Activated naive CD8-positive, alpha-beta T cell treated with anti-CD3 and anti-CD28 coated beads, Interleukin-2, amount 50 U/mL, for 24 hours (primary cell): Measurements from ENCODE around the gene DNER.
"Not testable (repeated sequence)": the region's sequence is repeated elsewhere in the genome, so short reads cannot be mapped to it uniquely, and the experiment has no call there.

ENCODE experiments used
- ATAC-seq: fragments of 150-1000 bp; cut with Tn5 transposase; one replicate; pipeline ENCODE4 v1.10.0; 2021
- DNase-seq: peaks from one replicate; pipeline ENCODE4 v3.0.0; 2021
- H3K27ac Mint-ChIP-seq: one replicate; pipeline ENCODE4 v1.8.0; 2021; ENCODE audit warnings: mild to moderate bottlenecking, mixed read lengths
- H3K27me3 Mint-ChIP-seq: one replicate; pipeline ENCODE4 v1.8.0; 2021; ENCODE audit warnings: mixed read lengths
- H3K36me3 Mint-ChIP-seq: one replicate; pipeline ENCODE4 v1.8.0; 2021; ENCODE audit warnings: low read depth, mixed read lengths
- H3K4me1 Mint-ChIP-seq: one replicate; pipeline ENCODE4 v1.8.0; 2021; ENCODE audit warnings: mixed read lengths
- H3K4me3 Mint-ChIP-seq: one replicate; pipeline ENCODE4 v1.8.0; 2021; ENCODE audit warnings: mild to moderate bottlenecking, moderate library complexity, mixed read lengths
- H3K9me3 Mint-ChIP-seq: one replicate; pipeline ENCODE4 v1.8.0; 2021; ENCODE audit warnings: mixed read lengths

The DNER gene

GRCh38 chr2:229408962-229409361, 305.4 kb downstream of the DNER start:
- no peak for DNase-seq
- H3K4me1 Mint-ChIP-seq: no peaks in the 10 kb centered on the region
- no peaks in the 10 kb centered on the region for H3K36me3 Mint-ChIP-seq
- no peak for ATAC-seq
- H3K9me3 Mint-ChIP-seq: no peaks in the 10 kb centered on the region
- no peak overlapping the region for H3K27ac Mint-ChIP-seq
- no peak overlapping the region for H3K4me3 Mint-ChIP-seq
- H3K27me3 Mint-ChIP-seq: peaks cover 2% of the 10 kb centered on the region

- H3K4me1 Mint-ChIP-seq: no peaks in the 10 kb centered on the region
- no peak overlapping the region for H3K4me3 Mint-ChIP-seq
- no peaks in the 10 kb centered on the region for H3K9me3 Mint-ChIP-seq
- ATAC-seq (no peak), DNase-seq (no peak)
- H3K36me3 Mint-ChIP-seq: no peaks in the 10 kb centered on the region
- no peak overlapping the region for H3K27ac Mint-ChIP-seq
- H3K27me3 Mint-ChIP-seq: peaks cover 2% of the 10 kb centered on the region
Observed at GRCh38 chr2:229408356-229408755, 306.0 kb downstream of the DNER start.

GRCh38 chr2:229407170-229407569, 307.2 kb downstream of the DNER start:
- H3K27ac Mint-ChIP-seq: no peak overlapping the region
- H3K4me1 Mint-ChIP-seq: no peaks in the 10 kb centered on the region
- no peak for DNase-seq
- H3K4me3 Mint-ChIP-seq: no peak overlapping the region
- no peaks in the 10 kb centered on the region for H3K36me3 Mint-ChIP-seq
- peaks cover 2% of the 10 kb centered on the region for H3K27me3 Mint-ChIP-seq
- ATAC-seq: no peak
- H3K9me3 Mint-ChIP-seq: no peaks in the 10 kb centered on the region

- H3K27ac Mint-ChIP-seq: no peak overlapping the region
- no peaks in the 10 kb centered on the region for H3K4me1 Mint-ChIP-seq
- no peaks in the 10 kb centered on the region for H3K9me3 Mint-ChIP-seq
- H3K4me3 Mint-ChIP-seq: no peak overlapping the region
- DNase-seq: no peak
- ATAC-seq: no peak
- peaks cover 2% of the 10 kb centered on the region for H3K27me3 Mint-ChIP-seq
- no peaks in the 10 kb centered on the region for H3K36me3 Mint-ChIP-seq
Observed at GRCh38 chr2:229405796-229406195, 308.6 kb downstream of the DNER start.

GRCh38 chr2:229403296-229403695, 311.1 kb downstream of the DNER start:
- Mint-ChIP-seq H3K4me1 (no peaks in the 10 kb centered on the region), H3K4me3 (no peak overlapping the region), H3K36me3 (no peaks in the 10 kb centered on the region), H3K9me3 (no peaks in the 10 kb centered on the region), H3K27ac (no peak overlapping the region), H3K27me3 (peaks cover 2% of the 10 kb centered on the region)
- no peak for DNase-seq
- no peak for ATAC-seq

GRCh38 chr2:229401171-229401865, 313.0 kb downstream of the DNER start:
- H3K27me3 Mint-ChIP-seq: no peaks in the 10 kb centered on the region
- H3K4me1 Mint-ChIP-seq: no peaks in the 10 kb centered on the region
- DNase-seq: no peak
- H3K9me3 Mint-ChIP-seq: peaks cover 6% of the 10 kb centered on the region
- no peak overlapping the region for H3K27ac Mint-ChIP-seq
- ATAC-seq: no peak
- H3K36me3 Mint-ChIP-seq: no peaks in the 10 kb centered on the region
- no peak overlapping the region for H3K4me3 Mint-ChIP-seq

- DNase-seq (no peak), ATAC-seq (no peak)
- H3K27me3 Mint-ChIP-seq: no peaks in the 10 kb centered on the region
- no peaks in the 10 kb centered on the region for H3K4me1 Mint-ChIP-seq
- no peaks in the 10 kb centered on the region for H3K36me3 Mint-ChIP-seq
- no peak overlapping the region for H3K4me3 Mint-ChIP-seq
- no peak overlapping the region for H3K27ac Mint-ChIP-seq
- peaks cover 16% of the 10 kb centered on the region for H3K9me3 Mint-ChIP-seq
Observed at GRCh38 chr2:229393926-229394325, 320.4 kb downstream of the DNER start.

- H3K27ac Mint-ChIP-seq: no peak overlapping the region
Observed at GRCh38 chr2:229392196-229392595, 322.2 kb downstream of the DNER start.

GRCh38 chr2:229388731-229389130, 325.6 kb downstream of the DNER start:
- no peak for DNase-seq
- Mint-ChIP-seq H3K36me3 (no peaks in the 10 kb centered on the region), H3K4me1 (no peaks in the 10 kb centered on the region), H3K27ac (no peak overlapping the region), H3K4me3 (no peak overlapping the region), H3K9me3 (peaks cover 9% of the 10 kb centered on the region), H3K27me3 (no peaks in the 10 kb centered on the region)
- ATAC-seq: no peak

More at GRCh38 chr2:229392196-229392595, 322.2 kb downstream of the DNER start:
- Mint-ChIP-seq H3K27me3 (no peaks in the 10 kb centered on the region), H3K36me3 (no peaks in the 10 kb centered on the region), H3K4me1 (no peaks in the 10 kb centered on the region), H3K4me3 (no peak overlapping the region), H3K9me3 (peaks cover 10% of the 10 kb centered on the region)
- no peak for ATAC-seq
- DNase-seq: no peak

- Mint-ChIP-seq H3K4me3 (no peak overlapping the region), H3K27me3 (no peaks in the 10 kb centered on the region), H3K36me3 (no peaks in the 10 kb centered on the region), H3K9me3 (peaks cover 8% of the 10 kb centered on the region), H3K27ac (no peak overlapping the region), H3K4me1 (no peaks in the 10 kb centered on the region)
- no peak for DNase-seq
- ATAC-seq: no peak
Observed at GRCh38 chr2:229387866-229388265, 326.5 kb downstream of the DNER start.

GRCh38 chr2:229380101-229380625, 334.2 kb downstream of the DNER start:
- no peaks in the 10 kb centered on the region for H3K9me3 Mint-ChIP-seq
- H3K27ac Mint-ChIP-seq: no peak overlapping the region
- H3K4me1 Mint-ChIP-seq: no peaks in the 10 kb centered on the region
- no peak for DNase-seq
- no peak for ATAC-seq
- H3K4me3 Mint-ChIP-seq: no peak overlapping the region
- no peaks in the 10 kb centered on the region for H3K27me3 Mint-ChIP-seq
- no peaks in the 10 kb centered on the region for H3K36me3 Mint-ChIP-seq

GRCh38 chr2:229378386-229378785, 336.0 kb downstream of the DNER start:
- no peak overlapping the region for H3K4me3 Mint-ChIP-seq
- H3K9me3 Mint-ChIP-seq: no peaks in the 10 kb centered on the region
- H3K27me3 Mint-ChIP-seq: no peaks in the 10 kb centered on the region
- no peak overlapping the region for H3K27ac Mint-ChIP-seq
- H3K36me3 Mint-ChIP-seq: no peaks in the 10 kb centered on the region
- no peaks in the 10 kb centered on the region for H3K4me1 Mint-ChIP-seq
- DNase-seq: no peak
- ATAC-seq: no peak

GRCh38 chr2:229376866-229377265, 337.5 kb downstream of the DNER start:
- Mint-ChIP-seq H3K27ac (no peak overlapping the region), H3K36me3 (no peaks in the 10 kb centered on the region), H3K9me3 (peaks cover 4% of the 10 kb centered on the region), H3K4me1 (no peaks in the 10 kb centered on the region), H3K27me3 (no peaks in the 10 kb centered on the region), H3K4me3 (no peak overlapping the region)
- DNase-seq: no peak
- no peak for ATAC-seq

- DNase-seq: no peak
- H3K27ac Mint-ChIP-seq: no peak overlapping the region
- H3K27me3 Mint-ChIP-seq: no peaks in the 10 kb centered on the region
- no peaks in the 10 kb centered on the region for H3K4me1 Mint-ChIP-seq
- H3K9me3 Mint-ChIP-seq: peaks cover 4% of the 10 kb centered on the region
- no peaks in the 10 kb centered on the region for H3K36me3 Mint-ChIP-seq
- H3K4me3 Mint-ChIP-seq: no peak overlapping the region
- no peak for ATAC-seq
Observed at GRCh38 chr2:229375251-229375650, 339.1 kb downstream of the DNER start.

- H3K27me3 Mint-ChIP-seq, H3K36me3 Mint-ChIP-seq, H3K4me3 Mint-ChIP-seq, H3K4me1 Mint-ChIP-seq, ATAC-seq, DNase-seq, H3K27ac Mint-ChIP-seq, H3K9me3 Mint-ChIP-seq: not testable (repeated sequence)
Observed at GRCh38 chr2:229373311-229373710, 341.0 kb downstream of the DNER start.

- no peak for DNase-seq
- no peak for ATAC-seq
- no peaks in the 10 kb centered on the region for H3K4me1 Mint-ChIP-seq
- H3K4me3 Mint-ChIP-seq: no peak overlapping the region
- H3K9me3 Mint-ChIP-seq: peaks cover 9% of the 10 kb centered on the region
- no peaks in the 10 kb centered on the region for H3K36me3 Mint-ChIP-seq
- no peak overlapping the region for H3K27ac Mint-ChIP-seq
- no peaks in the 10 kb centered on the region for H3K27me3 Mint-ChIP-seq
Observed at GRCh38 chr2:229372207-229372606, 342.1 kb downstream of the DNER start.
